Measurements from ENCODE around the gene SLC19A1. TPM values are rescaled to one million over a fixed set of nuclear protein-coding genes. Genes with fewer than 3 reads are reported as not detected.

Gene SLC19A1
- total RNA-seq, 1 donor, result 7.4 TPM

DNA sequence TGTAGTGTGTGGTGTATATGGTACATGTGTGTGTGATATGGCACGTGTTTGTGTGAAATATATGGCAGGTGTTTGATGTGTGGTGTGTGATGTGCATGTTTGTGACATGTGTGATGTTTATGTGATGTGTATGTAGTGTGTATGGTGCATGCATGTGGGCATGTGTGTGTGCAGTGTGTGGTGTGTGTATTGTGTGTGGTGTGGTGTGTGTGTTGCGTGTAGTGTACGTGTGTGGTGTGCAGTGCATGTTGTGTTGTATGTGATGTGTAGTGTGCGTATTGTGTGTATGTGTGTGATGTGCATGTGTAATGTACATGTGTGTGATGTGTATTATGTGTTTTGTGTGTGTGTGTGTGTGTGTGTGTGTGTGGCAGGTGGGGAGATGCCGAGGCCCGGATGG lies 65.7 kb downstream of the SLC19A1 start:
- no peak for DNase-seq (ENCODE audit: low read depth)
- H3K4me3 ChIP-seq (ENCODE audit: low read depth, low read length), result no peak overlapping the region
- TF ChIP-seq, protein P1, sequence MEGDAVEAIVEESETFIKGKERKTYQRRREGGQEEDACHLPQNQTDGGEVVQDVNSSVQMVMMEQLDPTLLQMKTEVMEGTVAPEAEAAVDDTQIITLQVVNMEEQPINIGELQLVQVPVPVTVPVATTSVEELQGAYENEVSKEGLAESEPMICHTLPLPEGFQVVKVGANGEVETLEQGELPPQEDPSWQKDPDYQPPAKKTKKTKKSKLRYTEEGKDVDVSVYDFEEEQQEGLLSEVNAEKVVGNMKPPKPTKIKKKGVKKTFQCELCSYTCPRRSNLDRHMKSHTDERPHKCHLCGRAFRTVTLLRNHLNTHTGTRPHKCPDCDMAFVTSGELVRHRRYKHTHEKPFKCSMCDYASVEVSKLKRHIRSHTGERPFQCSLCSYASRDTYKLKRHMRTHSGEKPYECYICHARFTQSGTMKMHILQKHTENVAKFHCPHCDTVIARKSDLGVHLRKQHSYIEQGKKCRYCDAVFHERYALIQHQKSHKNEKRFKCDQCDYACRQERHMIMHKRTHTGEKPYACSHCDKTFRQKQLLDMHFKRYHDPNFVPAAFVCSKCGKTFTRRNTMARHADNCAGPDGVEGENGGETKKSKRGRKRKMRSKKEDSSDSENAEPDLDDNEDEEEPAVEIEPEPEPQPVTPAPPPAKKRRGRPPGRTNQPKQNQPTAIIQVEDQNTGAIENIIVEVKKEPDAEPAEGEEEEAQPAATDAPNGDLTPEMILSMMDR (IDR thresholded peaks at IDR 0.05; ENCODE audit: insufficient read depth, low read length), result no peak

DNA sequence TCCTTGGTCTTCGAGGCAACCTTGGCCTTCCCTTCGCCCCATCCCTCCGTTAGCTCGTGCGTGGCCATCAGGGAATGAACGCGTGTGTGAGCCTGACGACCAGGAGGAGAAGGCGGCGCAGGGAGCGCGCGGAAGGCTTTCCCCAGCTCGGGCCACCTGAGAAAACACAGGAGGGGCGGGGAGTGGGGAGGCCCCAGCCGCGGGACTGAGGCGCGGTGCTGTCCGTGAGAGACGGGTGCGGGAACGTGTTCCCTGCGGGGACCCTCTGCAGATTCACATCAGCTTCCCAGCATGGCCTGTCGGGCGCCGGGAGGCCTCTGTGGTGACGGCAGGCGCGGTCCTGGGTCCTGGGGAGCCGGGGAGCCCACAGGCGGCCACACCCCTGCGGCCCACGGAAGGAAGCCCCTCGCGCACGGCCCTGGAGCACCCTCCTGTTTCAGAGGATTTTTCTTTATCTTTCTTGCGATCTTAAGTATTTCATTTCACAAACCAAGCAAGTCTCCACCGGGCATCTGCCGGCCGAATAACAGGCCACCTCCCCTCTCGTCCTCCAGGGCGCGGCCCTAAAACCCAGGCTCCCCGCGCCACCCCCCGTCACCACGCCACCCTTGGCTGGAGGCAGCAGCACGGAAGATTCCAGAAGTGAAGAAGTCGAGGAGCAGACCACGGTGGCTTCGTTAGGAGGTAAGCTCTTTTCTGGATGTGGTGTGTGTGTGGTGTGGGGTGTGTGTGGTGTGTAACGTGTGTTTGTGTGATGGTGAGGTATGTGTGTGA lies 66.3 kb downstream of the SLC19A1 start:
- no peak for DNase-seq (ENCODE audit: low read depth)
- no peak overlapping the region for H3K4me3 ChIP-seq (ENCODE audit: low read depth, low read length)
- TF ChIP-seq, protein P1 (IDR thresholded peaks at IDR 0.05; ENCODE audit: insufficient read depth, low read length), result no peak

DNA sequence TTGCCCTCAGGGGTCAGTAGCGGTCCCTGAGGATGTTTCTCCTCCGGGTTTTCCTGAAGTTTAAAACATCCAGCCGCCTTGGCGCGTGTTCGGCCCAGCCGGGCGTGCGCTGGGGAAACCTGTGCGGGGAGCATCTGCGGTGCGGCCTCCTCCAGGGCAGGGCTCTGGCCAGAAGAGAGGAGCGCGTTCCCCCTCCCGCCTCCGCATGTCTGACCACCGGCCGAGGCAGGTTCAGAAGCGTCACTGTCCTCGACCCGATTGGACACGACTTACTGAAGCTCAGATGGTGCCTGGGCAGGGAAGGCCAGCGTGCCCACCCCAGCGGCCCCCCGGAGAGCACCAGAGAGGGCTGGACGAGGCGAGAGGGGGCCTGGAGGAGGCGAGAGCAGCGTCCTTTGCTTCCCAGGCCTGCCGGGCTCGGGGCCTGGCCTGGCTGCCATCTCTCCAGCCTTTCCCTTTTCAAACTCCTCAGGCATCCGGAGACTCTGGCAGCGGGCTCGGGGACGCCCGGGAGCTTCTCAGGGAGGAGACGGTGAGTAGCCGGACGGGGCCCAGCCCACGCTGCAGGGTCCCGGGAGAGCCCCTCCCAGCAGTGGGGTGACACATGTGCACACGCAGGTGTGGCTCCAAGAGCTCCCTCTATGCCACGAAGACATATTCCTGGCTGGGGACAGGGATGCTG lies 67.1 kb downstream of the SLC19A1 start:
- TF ChIP-seq, protein P1 (IDR thresholded peaks at IDR 0.05; ENCODE audit: insufficient read depth, low read length), result no peak
- no peak overlapping the region for H3K4me3 ChIP-seq (ENCODE audit: low read depth, low read length)
- no peak for DNase-seq (ENCODE audit: low read depth)

DNA sequence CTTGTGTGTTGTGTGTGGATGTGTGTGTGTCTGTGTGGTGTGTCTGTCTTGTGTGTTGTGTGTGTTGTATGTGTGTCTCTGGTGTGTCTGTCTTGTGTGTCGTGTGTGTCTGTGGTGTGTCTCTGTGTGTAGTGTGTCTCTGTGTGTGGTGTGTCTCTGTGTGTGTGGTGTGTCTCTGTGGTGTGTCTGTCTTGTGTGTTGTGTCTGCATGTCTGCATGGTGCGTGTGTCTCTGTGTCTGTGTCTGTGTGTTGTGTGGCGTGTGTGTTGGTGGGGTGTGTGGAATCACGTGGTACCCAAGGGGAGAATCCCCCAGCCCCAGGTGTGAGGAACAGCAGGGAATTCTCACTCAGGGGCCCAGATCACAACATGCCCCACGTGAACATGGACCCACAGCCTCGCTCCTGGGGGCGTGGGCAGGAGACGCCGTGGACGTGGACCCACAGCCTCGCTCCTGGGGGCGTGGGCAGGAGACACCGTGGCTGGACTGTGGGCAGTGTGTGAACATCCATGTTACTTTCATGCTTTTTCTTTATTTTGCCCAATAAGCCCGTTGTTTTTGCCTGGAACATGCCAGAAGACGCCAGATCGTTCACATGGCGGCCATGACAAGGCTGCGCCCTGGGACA lies 67.8 kb downstream of the SLC19A1 start:
- no peak for DNase-seq (ENCODE audit: low read depth)
- TF ChIP-seq, protein P1 (IDR thresholded peaks at IDR 0.05; ENCODE audit: insufficient read depth, low read length), result no peak
- H3K4me3 ChIP-seq (ENCODE audit: low read depth, low read length), result no peak overlapping the region

DNA sequence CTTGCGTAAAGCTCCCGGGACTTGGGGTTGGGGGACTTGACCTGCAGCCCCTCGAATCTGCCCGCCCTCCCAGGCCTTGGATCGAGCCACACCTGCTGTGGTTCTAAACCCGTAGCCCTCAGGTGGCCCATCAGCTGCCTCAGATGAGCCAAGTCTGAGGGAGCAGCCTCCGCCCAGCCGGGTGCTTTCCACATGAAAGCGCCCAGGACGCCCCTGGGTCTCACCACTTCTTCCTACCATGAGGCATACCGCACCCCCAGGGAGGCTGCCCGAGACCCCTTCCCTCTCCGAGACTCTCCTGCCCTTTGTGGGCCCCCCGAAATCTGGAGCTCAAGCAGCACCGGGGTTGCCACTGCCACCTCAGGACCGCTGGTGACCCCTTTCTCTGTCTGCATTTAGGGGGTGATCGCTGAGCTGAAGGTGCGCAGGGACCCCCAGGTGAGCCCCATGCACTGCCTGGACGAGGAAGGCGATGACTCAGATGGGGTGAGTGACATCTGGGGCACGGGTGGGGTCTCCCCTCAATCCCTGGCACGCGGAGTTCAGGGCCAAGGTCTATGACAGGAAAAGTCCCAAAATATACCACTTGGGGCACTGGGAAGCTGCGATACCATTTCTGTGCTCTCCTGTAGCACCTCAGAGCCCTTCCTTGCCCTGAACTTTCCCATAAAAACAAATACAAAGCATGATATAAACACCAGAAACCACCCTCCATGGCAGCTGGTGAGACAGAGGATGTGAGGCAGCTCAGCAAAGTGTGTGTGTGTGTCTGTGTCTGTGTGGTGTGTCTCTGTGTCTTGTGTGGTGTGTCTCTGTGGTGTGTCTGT lies 68.5 kb downstream of the SLC19A1 start:
- no peak for DNase-seq (ENCODE audit: low read depth)
- no peak overlapping the region for H3K4me3 ChIP-seq (ENCODE audit: low read depth, low read length)

More for the DNA sequence above, 68.5 kb downstream of the SLC19A1 start:
- TF ChIP-seq, protein P1 (IDR thresholded peaks at IDR 0.05; ENCODE audit: insufficient read depth, low read length), result no peak
